K562 (cell line): Measurements from ENCODE around the gene TMEM101. TPM values are rescaled to one million over a fixed set of nuclear protein-coding genes. Genes with fewer than 3 reads are reported as not detected.

Experiments used
- NFATC3 ChIP-seq: fragments of 450-650 bp; IDR thresholded peaks from 2 replicates; pipeline ENCODE4 v1.6.1; 2017; ENCODE audit warnings: mild to moderate bottlenecking
- PCBP2 ChIP-seq: fragments of 200-400 bp; formaldehyde crosslinking; IDR thresholded peaks from 2 replicates; pipeline ENCODE4 v1.6.1; 2018; ENCODE audit warnings: low read length, low read depth, mild to moderate bottlenecking, moderate library complexity; ENCODE audit not compliant: poor library complexity, severe bottlenecking
- PRPF4 ChIP-seq: fragments of 200-400 bp; formaldehyde crosslinking; IDR thresholded peaks from one replicate; pipeline ENCODE4 v1.6.1; 2017; ENCODE audit warnings: low read length, low read depth, mild to moderate bottlenecking; ENCODE audit not compliant: insufficient read depth, poor library complexity, severe bottlenecking
- ZKSCAN3 ChIP-seq: fragments of 250-450 bp; sonication (Bioruptor Pico); IDR thresholded peaks from 2 replicates; pipeline ENCODE4 v1.4.0; 2020
- ZNF311 ChIP-seq: fragments of 250-450 bp; sonication (Bioruptor Pico); IDR thresholded peaks from 2 replicates; pipeline ENCODE4 v1.4.0; 2020; ENCODE audit warnings: mild to moderate bottlenecking, moderate library complexity
- ZNF584 ChIP-seq: fragments of 200-800 bp; sonication (Bioruptor generic); IDR thresholded peaks from 2 replicates; pipeline ENCODE4 v1.6.1; 2016; ENCODE audit warnings: low read depth, mild to moderate bottlenecking, missing genetic modification characterization, missing compliant biosample characterization
- ZNF592 ChIP-seq: fragments of 450-650 bp; IDR thresholded peaks from 2 replicates; pipeline ENCODE4 v1.6.1; 2017; ENCODE audit warnings: antibody characterized with exemption, mild to moderate bottlenecking
- ZNF76 ChIP-seq: fragments of 250-450 bp; sonication (Bioruptor Pico); IDR thresholded peaks from 2 replicates; pipeline ENCODE4 v1.4.0; 2020; ENCODE audit warnings: mild to moderate bottlenecking, moderate library complexity, borderline replicate concordance
- polyA plus RNA-seq, 8 experiments: library from polyadenylated mRNA; depleted of rRNA in 4 of 8; stranded (reverse) in 5 of 8; unstranded in 3 of 8; fragments of >200 nt; fragmentation: Nextera tagmentation in 2 of 8; fragmentation: Illumina TruSeq in 1 of 8; extraction: Ambion mirVana in 2 of 8; extraction: Trizol in 1 of 8; gene quantifications; 2 replicates each; pipeline versions ENCODE4 v1.2.1 to v1.2.3, GENCODE V29; 2011 to 2014; ENCODE audit warnings: inconsistent platforms in 1 of 8, missing spikeins in 1 of 8
- total RNA-seq, 7 experiments: library from RNA; depleted of rRNA in 6 of 7; stranded (reverse); fragments of >200 nt in 6 of 7; fragmentation: Illumina TruSeq in 2 of 7; extraction: Trizol in 2 of 7; gene quantifications; 2 replicates each; pipeline versions ENCODE4 v1.2.1 to v1.2.3, GENCODE V29; 2011 to 2021; ENCODE audit warnings: low replicate concordance in 1 of 7
- TF ChIP-seq, protein P1 (sequence below), 3 experiments: fragments of 200-800 bp in 1 of 3; fragments of 250-450 bp in 1 of 3; fragments of 450-650 bp in 1 of 3; sonication (Bioruptor Pico) in 1 of 3; sonication (Bioruptor generic) in 1 of 3; formaldehyde crosslinking in 1 of 3; IDR thresholded peaks; 2 replicates each; pipeline versions ENCODE4 v1.6.1 to v1.8.0; 2016 to 2022; ENCODE audit warnings: mild to moderate bottlenecking in 2 of 3, missing genetic modification characterization in 2 of 3, missing compliant biosample characterization in 1 of 3, moderate library complexity in 1 of 3
- TF ChIP-seq, protein P2 (sequence below): fragments of 250-450 bp; sonication (Bioruptor Pico); IDR thresholded peaks from 2 replicates; pipeline ENCODE4 v1.4.0; 2020; ENCODE audit warnings: mild to moderate bottlenecking
- TF ChIP-seq, protein P3 (sequence below), 2 experiments: fragments of 450-650 bp; IDR thresholded peaks; 2 replicates each; pipeline ENCODE4 v1.6.1; 2016

TMEM101 gene
- total and polyA plus RNA-seq, 9 of the 15 experiments (the other 6 are each of a cell fraction or from before 2014, with no cell fraction given): 21.2 to 110 (median 37.8) TPM

DNA sequence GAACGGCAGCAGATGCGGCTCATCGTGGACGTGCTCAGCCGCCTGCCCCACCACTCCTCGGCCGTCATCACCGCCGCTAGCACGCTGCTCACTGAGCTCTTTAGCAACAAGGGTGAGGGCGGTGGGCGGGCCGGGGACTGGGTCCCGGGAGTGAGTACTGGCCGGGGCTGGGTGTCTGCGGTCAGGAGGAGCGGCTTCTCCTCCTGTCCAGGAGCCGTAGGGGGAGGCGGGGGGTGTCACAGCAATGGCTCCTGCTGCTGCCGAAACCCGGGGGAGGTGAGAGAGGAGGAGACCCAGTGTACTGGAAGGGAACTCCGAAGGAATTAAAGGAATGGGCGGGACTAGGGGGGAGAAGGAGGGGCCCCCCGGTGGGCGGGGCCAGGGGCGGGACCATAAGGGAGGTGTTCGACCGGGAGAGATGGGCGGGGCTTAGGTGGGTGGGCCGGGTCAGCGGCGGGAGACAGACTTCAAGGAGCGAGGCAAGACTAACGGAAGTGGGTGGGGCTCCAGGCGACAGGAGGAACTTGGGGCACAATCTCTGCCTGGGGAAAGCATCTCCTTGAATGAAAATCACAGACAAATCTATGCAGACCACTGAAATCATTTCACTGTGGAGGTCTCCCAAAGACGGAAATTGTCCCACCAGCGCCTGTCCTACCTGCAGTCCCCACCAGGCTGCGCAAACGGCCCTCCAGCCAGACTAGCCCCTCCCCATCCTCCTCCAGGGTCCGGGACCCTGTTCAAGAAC lies 8.0 kb downstream of the TMEM101 start (continued):
- TF ChIP-seq, protein P1, sequence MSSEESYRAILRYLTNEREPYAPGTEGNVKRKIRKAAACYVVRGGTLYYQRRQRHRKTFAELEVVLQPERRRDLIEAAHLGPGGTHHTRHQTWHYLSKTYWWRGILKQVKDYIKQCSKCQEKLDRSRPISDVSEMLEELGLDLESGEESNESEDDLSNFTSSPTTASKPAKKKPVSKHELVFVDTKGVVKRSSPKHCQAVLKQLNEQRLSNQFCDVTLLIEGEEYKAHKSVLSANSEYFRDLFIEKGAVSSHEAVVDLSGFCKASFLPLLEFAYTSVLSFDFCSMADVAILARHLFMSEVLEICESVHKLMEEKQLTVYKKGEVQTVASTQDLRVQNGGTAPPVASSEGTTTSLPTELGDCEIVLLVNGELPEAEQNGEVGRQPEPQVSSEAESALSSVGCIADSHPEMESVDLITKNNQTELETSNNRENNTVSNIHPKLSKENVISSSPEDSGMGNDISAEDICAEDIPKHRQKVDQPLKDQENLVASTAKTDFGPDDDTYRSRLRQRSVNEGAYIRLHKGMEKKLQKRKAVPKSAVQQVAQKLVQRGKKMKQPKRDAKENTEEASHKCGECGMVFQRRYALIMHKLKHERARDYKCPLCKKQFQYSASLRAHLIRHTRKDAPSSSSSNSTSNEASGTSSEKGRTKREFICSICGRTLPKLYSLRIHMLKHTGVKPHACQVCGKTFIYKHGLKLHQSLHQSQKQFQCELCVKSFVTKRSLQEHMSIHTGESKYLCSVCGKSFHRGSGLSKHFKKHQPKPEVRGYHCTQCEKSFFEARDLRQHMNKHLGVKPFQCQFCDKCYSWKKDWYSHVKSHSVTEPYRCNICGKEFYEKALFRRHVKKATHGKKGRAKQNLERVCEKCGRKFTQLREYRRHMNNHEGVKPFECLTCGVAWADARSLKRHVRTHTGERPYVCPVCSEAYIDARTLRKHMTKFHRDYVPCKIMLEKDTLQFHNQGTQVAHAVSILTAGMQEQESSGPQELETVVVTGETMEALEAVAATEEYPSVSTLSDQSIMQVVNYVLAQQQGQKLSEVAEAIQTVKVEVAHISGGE (CRISPR knock-in tag; IDR thresholded peaks at IDR 0.05): peak in 1 of 3 experiments; percentile 74; a peak in 1 of 6 replicates
- TF ChIP-seq, protein P2, sequence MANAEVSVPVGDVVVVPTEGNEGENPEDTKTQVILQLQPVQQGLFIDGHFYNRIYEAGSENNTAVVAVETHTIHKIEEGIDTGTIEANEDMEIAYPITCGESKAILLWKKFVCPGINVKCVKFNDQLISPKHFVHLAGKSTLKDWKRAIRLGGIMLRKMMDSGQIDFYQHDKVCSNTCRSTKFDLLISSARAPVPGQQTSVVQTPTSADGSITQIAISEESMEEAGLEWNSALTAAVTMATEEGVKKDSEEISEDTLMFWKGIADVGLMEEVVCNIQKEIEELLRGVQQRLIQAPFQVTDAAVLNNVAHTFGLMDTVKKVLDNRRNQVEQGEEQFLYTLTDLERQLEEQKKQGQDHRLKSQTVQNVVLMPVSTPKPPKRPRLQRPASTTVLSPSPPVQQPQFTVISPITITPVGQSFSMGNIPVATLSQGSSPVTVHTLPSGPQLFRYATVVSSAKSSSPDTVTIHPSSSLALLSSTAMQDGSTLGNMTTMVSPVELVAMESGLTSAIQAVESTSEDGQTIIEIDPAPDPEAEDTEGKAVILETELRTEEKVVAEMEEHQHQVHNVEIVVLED (CRISPR knock-in tag): no peak
- no peak for TF ChIP-seq ZNF311 (CRISPR knock-in tag)
- TF ChIP-seq PRPF4: no peak
- TF ChIP-seq, protein P3, sequence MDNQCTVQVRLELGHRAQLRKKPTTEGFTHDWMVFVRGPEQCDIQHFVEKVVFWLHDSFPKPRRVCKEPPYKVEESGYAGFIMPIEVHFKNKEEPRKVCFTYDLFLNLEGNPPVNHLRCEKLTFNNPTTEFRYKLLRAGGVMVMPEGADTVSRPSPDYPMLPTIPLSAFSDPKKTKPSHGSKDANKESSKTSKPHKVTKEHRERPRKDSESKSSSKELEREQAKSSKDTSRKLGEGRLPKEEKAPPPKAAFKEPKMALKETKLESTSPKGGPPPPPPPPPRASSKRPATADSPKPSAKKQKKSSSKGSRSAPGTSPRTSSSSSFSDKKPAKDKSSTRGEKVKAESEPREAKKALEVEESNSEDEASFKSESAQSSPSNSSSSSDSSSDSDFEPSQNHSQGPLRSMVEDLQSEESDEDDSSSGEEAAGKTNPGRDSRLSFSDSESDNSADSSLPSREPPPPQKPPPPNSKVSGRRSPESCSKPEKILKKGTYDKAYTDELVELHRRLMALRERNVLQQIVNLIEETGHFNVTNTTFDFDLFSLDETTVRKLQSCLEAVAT (IDR thresholded peaks at IDR 0.05): peak in 1 of 2 experiments; percentile 80; a peak in 2 of 4 replicates
- TF ChIP-seq ZNF584 (CRISPR knock-in tag): no peak
- no peak for TF ChIP-seq ZNF76 (CRISPR knock-in tag)
- TF ChIP-seq PCBP2: no peak
- no peak for TF ChIP-seq ZKSCAN3 (CRISPR knock-in tag)
- no peak for TF ChIP-seq NFATC3
- TF ChIP-seq ZNF592: no peak
